HG03097 (cell line): ENCODE data around the gene ADGRB2.

Experiments used
- ATAC-seq: cut with Tn5 transposase; IDR thresholded peaks from one replicate; pipeline ENCODE4 v1.9.1; 2021; ENCODE audit not compliant: unreplicated experiment, low FRiP score

ADGRB2 gene

DNA sequence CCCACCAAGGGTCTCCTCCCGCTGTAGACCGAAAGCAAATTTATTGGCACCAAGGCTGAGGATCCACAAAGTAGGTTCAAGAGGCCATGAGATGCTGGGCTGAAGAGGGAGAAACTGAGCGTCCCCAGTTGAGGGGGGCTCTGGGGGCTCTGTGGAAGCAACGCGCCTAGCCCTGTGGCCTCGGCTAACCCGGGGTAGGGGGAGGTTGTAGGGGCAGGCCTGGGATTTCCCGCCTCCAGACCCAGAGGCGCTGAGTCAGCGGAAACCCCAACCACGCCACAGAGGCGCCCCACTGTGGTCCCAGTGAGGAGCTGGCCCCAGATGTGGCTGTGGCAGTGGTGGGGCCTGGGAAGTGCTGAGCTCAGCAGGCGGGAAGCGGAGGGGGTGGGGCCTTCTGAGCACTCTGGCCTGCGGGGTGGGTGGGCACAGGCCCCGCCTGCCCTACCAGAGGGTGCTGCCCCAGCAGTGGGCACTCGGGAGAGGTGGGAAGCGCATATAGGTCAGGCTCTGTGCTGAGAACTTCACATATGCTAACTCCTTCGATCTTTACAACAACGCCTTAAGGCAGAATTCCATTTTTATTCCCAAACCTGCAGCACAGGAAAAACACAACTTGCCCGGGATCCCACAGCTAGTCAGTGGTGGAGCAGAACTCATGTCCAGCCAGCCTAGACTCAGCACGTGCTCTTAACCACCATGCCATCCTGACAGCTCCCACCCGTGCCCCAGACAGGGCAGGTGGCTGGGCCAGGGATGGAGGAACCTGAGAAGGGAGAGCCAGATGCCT, 58.9 kb downstream of the ADGRB2 start:
- no peak for ATAC-seq

DNA sequence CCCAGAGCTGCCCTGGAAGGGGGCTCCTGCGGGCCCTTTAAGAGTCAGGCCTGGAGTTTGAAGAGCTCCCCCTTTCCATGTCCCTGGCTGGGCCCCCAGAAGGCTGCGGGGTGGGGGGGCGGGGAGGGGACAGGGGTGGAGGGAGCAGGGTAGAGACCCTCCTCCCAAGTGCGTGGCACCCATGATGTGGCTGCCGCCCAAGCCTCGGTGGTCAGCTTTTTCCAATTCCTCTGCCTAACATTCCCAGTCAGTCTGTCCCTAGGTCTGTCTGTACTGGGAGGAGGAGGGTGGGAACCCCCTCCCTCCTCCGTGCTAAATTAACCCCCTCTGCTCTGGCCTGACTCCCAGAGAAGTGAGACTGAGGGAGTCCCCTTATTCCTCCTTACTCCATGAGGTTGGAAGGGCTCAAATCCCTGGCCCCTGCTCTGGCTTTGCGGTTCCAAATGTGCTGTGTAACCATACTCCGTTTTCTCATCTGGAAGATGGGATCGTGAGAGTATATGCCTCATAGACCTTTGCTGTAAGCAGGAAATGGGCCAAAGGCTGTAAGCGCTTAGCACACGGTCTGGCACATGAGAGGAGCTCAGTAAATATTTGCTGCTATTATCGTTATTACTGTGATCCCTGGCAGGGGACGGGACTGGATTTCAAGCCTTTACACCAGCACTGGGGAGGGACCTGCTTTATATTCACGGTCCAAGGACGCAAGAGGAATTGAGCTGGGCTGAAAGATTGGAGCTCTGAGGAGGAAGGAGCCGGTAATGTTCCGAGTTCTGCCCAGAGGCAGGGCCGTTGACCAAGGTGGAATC, 59.7 kb downstream of the ADGRB2 start:
- no peak for ATAC-seq

DNA sequence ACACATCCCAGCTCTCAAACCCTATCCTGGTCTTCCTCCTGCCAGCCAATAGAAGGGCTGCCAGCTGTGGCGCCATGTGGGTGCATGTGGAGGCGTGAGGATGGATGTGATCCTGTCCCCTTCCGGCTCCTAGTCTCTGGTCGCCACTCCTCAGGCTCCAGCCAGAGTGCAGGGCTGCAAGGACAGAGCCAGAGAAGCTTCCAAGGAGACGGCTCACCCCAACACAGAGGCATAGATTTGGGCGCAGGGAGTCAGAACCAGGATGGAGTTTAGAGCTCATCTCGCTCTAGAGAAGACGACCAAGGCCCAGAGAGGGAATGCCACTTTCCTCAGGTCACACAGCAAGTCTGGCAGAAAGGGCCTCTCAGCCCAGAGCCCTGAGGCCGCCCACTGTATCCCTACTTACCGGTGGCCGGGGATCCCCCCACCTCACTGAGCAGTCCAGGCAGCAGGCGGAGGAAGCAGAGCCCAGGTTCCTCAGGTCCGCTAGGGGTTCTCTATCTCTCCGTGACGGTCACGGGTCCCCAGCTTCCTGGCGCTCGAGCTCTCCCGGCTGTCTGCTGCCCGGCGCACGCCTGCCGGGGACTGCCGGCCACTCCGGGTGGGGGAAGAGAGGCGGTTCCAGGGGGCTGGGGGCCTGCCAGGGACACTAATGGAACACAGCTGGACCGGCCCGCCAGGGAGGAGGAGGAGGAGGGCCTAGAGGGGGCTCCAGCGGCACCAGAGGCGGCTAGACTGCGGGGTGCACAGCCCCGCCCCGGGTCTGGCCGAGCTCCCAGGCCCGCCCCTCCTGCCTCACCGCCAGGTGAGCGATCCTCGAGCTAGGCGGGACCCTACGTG, 60.5 kb downstream of the ADGRB2 start, which contains the start of gene COL16A1:
TSS of gene COL16A1 (minus strand) at position 587 of the 840 bp plus-strand sequence. CDS start 1,824 bp downstream, outside the sequence.
- ATAC-seq, result no peak

DNA sequence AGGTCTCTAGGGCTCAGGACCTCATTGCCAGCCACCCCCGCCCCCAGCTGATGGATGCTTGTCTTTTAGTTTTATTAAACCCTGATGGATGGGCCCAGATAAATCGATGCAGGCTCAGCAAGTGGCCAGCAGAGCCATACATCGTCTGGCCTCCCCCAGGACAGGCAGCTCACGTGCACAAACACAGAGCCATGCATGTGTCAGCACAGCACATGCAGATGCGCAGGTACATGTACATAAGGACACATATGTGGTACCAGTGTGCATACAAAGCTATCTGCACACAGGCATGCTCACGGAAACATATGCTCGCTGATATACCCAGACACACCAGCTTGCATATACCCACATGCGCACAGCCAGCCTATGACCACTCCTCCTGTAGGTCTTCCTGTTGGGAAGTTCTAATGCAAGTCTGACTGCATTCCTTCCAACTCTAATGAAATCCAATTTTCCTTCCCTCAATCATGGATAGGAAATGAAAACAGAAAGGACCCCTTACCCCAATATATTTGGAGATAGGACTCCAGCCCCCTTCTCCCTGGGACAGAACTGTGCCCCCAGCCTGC, 61.2 kb downstream of the ADGRB2 start:
- no peak for ATAC-seq

DNA sequence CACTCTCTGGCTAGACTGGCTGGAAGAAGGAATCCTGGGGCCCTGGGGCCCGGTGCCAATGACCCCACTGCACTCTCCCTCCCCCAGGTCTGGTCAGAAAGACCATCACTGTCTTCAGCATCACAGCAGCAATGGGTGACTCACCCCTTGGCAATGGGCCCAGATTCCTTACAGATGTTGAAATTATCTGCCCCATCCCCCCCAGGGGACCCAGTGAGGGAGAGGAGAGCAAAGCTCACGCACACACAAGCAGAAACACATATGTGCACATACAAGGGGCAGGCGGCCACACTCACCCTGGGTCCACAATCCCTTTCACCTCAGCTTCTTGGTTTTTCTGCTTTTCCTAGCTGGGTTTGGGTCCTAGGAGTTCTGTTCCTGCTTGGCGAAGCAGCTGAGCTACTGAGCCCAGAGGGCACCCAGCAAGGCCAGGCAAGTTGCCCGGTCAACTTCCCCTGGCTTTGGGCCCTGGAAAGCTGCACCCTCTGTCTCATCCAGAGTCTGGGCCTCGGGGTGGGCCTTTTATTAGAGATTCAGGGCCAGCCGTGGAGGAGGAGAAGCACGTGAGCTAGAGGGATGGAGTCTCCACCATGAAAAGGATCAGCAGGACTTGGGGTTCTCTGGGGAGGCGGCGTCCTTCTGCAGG, 62.9 kb downstream of the ADGRB2 start:
- ATAC-seq, result no peak

DNA sequence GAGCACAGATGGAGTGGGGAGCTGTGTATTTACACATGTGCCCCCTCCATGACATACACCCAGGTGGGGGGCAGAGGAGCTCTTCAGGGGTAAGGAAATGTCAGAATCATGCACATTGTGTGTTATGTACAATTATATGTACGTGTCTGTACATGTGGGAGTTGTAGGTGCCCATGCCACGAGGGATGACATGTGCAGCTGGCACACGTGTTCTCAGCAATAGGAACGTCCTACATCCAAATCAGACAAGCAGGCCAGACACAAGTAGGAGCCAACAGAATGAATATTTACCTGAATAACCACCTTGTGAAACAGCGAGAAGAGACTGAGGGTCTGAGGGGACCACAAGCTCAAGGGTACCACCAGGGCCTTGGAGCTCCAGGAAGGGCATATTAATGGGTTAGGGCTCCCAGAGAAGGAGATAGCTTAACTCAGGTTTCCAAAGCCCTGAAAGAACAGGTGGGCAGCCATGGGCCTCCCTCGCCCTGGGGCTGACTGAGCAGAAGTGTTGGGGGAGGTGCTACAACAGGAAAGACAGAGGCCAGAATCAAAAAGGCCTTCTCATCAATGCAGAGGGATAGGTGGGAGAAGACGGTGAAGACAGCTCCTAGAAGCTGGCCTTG, 63.6 kb downstream of the ADGRB2 start:
- ATAC-seq, result no peak

DNA sequence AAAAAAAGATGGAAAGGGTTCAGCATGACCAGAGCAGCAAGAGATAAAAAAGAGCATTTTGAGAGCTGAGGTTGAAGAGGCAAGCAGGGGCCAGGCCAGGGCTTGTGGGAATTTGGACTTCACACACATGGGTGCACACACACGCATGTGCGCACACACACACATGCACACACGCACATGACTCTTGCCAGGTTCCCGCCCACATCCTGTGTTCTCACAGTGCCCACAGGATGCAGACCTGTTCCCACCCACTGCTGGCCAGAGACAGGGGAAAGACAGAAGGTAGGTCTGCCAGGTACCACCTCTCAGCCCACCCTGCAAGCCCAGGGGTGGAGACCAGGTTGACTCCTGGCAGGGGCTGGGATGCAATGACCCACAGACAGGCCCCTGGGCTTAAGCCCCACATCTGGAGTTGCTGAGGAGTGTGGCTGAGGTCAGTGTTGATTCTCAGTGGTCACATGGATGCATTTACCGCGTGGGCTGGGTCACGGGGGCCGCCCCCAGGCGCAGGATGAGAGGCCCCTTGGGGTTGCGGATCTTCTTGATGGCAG, 64.7 kb downstream of the ADGRB2 start:
- ATAC-seq, result no peak

DNA sequence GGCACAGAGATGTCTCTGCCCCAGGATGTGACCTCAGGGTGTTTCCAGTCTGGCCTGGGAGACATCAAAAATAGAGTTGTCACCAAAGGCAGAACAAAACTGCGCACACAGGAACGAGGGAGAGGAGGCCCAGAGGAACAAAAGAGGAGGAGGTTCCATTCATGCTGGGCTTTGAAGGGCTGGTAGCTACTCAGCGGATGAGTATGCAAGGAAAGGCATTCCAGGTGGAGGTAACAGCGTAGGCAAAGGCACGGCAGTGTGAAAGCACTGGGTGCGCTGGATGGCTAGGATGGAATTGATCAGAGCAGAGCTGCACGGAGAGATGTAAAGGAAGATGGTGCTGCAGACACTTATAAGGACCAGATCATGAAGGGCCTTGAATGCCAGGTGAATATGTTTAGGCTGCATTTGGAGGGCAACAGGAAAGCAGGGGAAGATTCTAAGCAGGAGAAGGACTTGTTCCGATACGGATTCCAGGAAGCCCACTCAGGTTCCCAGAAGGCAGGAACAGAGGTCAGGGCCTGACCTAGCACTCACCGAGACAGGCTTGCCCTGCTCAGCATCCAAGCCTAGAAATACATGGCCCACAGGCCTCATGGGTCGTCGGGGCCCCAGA, 66.7 kb downstream of the ADGRB2 start:
- no peak for ATAC-seq

DNA sequence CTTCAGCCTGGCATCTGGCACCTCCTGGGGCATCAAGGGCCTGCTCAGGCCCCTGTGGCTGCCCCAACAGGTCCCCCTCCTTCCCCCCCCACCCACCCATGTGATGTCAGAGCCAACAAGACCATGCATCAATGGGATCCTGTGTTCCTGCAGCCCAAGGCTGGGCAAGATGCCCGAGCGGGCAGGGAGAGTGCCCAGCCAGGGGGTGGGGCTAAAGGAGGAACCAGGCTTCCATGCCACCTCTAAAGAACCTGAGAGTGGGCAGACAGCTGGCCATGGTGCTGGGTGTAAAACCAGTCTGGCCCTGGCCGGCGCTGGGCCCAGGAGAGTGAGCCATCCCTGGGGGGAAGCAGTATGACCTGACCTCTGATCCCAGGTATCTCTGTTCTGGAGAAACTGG, 67.9 kb downstream of the ADGRB2 start:
- ATAC-seq, result no peak

DNA sequence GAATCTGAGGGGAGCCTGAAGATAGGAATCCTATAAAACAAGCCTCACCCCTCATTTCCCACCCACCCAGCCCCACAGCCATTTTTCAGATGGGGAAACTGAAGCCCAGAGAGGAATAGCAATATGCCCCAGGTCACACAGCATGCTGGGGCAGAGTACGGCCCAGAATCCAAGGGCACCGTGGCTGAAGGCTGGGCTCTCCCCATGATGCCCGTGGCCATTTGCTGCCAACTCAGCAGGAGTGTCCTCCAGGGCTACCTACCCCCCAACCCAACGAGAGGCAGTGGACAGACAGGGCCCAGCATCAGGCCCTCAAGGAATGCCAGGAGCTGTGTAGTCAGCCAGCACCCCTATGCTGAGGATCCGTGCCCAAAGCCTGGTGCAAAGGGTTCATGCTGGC, 68.8 kb downstream of the ADGRB2 start:
- ATAC-seq, result no peak

DNA sequence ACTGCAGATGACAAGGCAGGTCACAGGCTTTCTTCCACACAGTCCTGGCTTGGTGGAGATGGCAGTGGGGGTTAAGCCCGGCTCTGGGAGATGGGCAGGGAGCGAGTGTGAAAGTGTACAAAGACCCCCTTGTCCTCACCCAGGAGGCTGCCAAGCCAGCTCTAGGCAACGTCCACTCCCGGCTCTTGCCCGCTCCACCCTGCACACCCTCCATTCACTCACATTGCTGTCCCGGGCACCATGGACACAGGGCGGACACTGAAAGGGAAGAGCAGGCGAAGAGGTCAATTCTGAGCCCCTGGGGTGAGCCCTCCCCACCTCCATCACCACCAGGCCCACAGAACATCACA, 69.2 kb downstream of the ADGRB2 start:
- no peak for ATAC-seq

DNA sequence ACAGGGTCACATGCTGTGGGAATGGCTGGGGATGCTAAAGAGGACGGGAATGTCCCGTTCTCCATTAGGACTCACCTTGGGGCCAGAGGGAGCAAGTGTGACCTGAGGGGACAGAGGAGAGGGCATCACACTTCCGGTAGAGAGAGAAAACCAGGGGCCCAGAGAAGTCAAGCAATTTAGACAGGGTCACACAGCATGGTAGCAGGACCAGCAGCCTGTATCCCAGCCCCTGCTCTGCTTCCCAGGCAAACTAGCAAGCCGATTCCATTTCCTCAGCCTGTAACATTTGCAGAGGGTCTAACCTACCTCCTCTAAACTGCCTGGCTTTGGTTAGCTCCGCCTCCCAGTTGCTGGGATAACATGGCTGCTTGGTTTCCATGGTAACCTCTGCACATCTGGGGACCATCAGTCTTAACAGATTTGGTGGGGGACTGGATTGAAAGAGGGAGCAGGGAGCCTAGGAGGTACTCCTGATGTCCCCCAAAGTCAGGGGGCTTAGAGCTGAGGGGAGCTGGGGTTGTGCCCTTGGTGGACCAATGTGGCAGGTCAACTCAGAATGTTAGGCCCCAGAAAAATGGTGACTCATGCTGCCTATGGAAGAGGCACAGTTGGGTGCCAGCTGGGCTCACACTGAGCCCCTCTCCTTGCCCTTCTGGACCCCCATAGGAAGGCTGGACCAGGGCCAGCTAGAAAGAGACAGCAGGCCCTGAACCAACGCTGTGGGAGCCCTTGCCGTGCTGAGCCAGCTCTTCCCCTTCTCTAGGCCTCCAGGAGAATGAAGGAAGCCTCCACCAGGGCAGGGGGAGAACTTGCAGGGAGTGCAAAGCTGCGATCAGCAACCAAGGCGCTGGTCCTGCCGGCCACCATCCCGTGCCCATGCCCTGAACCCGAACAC, 69.8 kb downstream of the ADGRB2 start:
- no peak for ATAC-seq

DNA sequence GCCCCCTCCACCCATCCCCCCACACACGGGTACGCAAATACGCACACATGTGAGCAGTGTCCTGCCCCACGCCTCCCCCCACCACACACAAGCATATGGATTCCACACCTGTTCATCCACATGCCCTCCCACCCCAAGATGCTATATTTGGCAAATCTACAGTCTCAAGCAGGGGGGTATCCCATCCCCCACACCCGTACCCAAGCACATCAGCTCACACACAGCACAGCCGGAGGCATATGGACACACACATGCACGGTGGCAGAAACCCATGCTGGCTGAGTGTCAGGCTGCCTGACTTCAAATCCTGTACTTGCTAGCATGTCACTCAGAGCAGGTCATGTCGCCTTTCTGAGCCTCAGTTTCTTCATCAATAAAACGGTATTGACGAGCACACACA, 70.9 kb downstream of the ADGRB2 start:
- ATAC-seq, result no peak

DNA sequence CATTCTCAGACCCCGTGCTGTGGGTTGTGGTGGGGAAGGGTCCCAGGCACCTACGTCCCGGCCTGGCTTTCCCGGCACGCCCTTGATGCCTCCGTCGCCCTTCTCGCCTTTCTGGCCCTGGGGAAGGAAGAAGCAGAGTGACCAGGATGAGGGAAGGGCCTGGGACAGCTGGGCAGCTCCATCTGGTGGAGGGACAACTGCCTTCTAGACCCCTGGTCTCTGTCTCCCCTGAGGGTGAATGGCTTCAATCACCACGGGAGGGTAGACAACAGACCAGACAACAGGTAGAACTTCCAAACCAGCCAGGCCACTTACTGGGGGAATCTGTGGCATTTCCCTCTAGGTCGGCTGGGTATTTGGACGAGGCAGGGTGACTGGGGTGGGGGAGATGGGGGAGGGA, 72.2 kb downstream of the ADGRB2 start:
- no peak for ATAC-seq

DNA sequence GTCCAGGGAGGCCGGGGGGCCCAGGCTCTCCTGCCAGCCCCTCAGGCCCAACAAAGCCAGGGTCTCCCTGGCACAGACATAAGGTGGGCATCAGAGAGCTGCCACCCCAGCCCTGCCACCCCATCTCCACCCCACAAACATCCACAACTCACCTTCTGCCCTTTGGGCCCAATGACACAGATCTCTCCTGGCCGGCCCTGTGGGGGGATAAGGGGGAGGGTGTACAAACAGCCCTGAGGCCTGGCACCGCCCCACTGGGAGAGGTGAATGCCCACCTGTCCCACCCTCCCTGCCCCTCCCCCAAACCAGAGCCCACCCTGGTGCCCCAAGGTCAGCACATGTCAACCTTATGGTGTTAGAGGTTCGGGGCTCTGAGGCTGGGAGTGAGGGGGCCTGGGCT, 72.7 kb downstream of the ADGRB2 start:
- no peak for ATAC-seq

DNA sequence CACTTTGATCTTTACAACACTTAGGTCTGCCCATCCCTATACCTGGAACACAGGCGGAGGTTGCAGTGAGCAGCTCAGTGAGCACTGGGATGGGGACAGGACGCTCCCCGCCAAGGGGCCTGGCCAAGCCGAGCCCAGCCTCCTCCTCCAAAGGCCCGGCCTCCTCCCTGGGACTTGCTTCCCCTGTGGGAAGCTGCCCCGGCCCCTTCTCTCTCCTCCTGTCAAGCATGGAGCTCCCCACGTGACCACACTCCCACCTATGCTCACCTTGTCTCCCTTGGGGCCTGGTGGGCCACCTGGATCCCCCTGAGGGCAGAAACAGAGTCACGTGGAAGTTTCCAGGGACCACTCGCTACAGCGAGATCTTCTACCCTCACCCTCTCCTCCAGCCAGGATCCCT, 73.2 kb downstream of the ADGRB2 start:
- no peak for ATAC-seq

DNA sequence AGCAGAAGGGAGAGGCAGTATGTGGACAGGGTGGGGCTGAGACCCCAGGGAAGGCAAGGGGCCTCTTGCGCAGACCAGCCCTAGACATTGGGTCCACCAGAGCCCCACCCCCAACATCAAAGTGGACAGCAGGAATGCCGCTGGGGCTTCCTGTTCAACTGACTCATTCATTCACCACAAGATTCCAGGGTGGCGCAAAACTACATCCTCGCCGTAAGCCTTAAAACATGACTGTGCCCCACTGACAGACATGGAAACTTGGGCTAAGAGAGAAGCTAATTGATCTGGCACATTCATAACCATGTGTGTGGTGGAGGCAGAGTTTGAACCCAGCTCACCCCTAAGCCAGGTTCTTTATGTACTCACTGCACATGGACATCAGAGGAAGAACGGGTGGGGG, 74.3 kb downstream of the ADGRB2 start:
- ATAC-seq, result no peak

DNA sequence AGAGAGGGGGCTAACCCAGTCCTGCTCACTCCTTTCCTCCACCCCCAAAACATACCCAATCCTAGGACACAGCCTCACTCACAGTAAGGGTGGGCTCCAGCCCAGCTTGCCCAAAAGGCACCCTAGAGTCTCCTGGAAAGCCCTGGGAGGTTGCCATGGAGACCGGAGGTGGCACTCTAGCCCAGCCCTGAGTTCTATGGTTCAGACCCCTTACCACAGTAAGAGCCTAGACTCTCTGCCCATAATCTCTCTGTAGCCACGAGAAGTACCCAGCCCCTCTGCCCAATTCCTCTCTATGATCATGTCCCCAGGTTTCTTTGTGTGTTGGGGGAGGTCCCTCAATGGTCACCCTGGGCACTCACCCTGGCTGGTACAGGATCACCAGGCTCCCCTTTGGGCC, 74.8 kb downstream of the ADGRB2 start:
- no peak for ATAC-seq
